GM12878 (cell line): ENCODE data around the gene PLCB2. TPM values are rescaled to one million over a fixed set of nuclear protein-coding genes. Genes with fewer than 3 reads are reported as not detected.

Source experiments
- ATAC-seq: fragments of 200-7000 bp; cut with Tn5 transposase; 3 replicates; pipeline ENCODE4 v1.9.1; 2020; ENCODE audit warnings: mild to moderate bottlenecking, moderate library complexity
- BruUV-seq: library from RNA; stranded (reverse); fragments of 400-500 nt; replicated peaks from 2 replicates; lab custom pipeline; 2021; lab: Mats Ljungman, UMichigan
- CTCF ChIA-PET: fragments of 300-600 bp; sonication (Branson Sonifier 250); formaldehyde crosslinking; extraction: SDS; loops from one replicate; lab custom pipeline; 2021; ENCODE audit warnings: inconsistent platforms; lab: Yijun Ruan, JAX
- POLR2A ChIA-PET: fragments of 350-600 bp; formaldehyde crosslinking; extraction: SDS; loops from one replicate; lab custom pipeline; 2021; ENCODE audit warnings: inconsistent platforms; lab: Charles Lee
- RAD21 ChIA-PET: fragments of 300-600 bp; sonication (Branson Sonifier 250); formaldehyde crosslinking; loops from one replicate; lab custom pipeline; 2023; ENCODE audit warnings: antibody characterized with exemption; ENCODE audit not compliant: unreplicated experiment; lab: Charles Lee
- SMC1A ChIA-PET: fragments of 300-600 bp; sonication (Branson Sonifier 250); formaldehyde crosslinking; loops from one replicate; lab custom pipeline; 2023; ENCODE audit not compliant: unreplicated experiment, uncharacterized antibody; lab: Charles Lee
- DNase-seq: peaks from one replicate; pipeline ENCODE4 v3.0.0-alpha.2; 2011; ENCODE audit warnings: low read depth, low spot score
- FAIRE-seq: peaks from 3 replicates; lab custom pipeline; 2011; peaks lifted over from hg19 to GRCh38; lab: Jason Lieb, UNC
- H2AFZ ChIP-seq: 2 replicates; pipeline ENCODE4 v1.6.0; 2011; ENCODE audit warnings: low read depth, low read length, control low read depth; ENCODE audit not compliant: control insufficient read depth
- H3K27ac ChIP-seq: 2 replicates; pipeline ENCODE4 v1.5.1; 2011; ENCODE audit warnings: control low read depth; ENCODE audit not compliant: control insufficient read depth, insufficient read depth
- H3K27me3 ChIP-seq, 2 experiments: replicated peaks in 1 of 2; 2 replicates each; pipeline versions ENCODE4 v1.6.0 to v1.6.1; 2011; ENCODE audit warnings: low read length in 1 of 2; ENCODE audit not compliant: control insufficient read depth in 2 of 2, insufficient read depth in 2 of 2
- H3K36me3 ChIP-seq, 2 experiments: 2 replicates each; pipeline ENCODE4 v1.5.1; 2011; ENCODE audit warnings: low read length in 1 of 2; ENCODE audit not compliant: control insufficient read depth in 2 of 2, insufficient read depth in 2 of 2
- H3K4me1 ChIP-seq: 2 replicates; pipeline ENCODE4 v1.6.1; 2011; ENCODE audit warnings: mild to moderate bottlenecking, low read length, moderate library complexity, mixed read lengths; ENCODE audit not compliant: control insufficient read depth, insufficient read depth
- H3K4me2 ChIP-seq: 2 replicates; pipeline ENCODE4 v1.6.0; 2011; ENCODE audit warnings: control low read depth; ENCODE audit not compliant: control insufficient read depth, insufficient read depth
- H3K4me3 ChIP-seq: fragments of 200-600 bp; sonication (generic); 2 replicates; pipeline ENCODE4 v1.5.1; 2016
- H3K79me2 ChIP-seq: 2 replicates; pipeline ENCODE4 v1.6.0; 2011; ENCODE audit warnings: low read length; ENCODE audit not compliant: control insufficient read depth, insufficient read depth
- H3K9ac ChIP-seq: 2 replicates; pipeline ENCODE4 v1.8.0; 2011; ENCODE audit warnings: low read length, control low read depth, mixed read lengths; ENCODE audit not compliant: control insufficient read depth, insufficient read depth
- H3K9me3 ChIP-seq: replicated peaks from 3 replicates; pipeline ENCODE4 v1.5.1; 2011; ENCODE audit warnings: mild to moderate bottlenecking, low read length; ENCODE audit not compliant: control insufficient read depth, insufficient read depth
- H4K20me1 ChIP-seq: 2 replicates; pipeline ENCODE4 v1.6.0; 2011; ENCODE audit not compliant: control insufficient read depth, insufficient read depth
- ASH2L ChIP-seq: fragments of 300-600, 200-600 bp; sonication (generic); IDR thresholded peaks from 2 replicates; pipeline ENCODE4 v1.6.1; 2017; ENCODE audit warnings: low read depth, mild to moderate bottlenecking, borderline replicate concordance
- BCL11A ChIP-seq: IDR thresholded peaks from 2 replicates; pipeline ENCODE4 v1.6.1; 2011; ENCODE audit warnings: low read depth, low read length
- CBX3 ChIP-seq: fragments of 200-600 bp; sonication (generic); IDR thresholded peaks from 2 replicates; pipeline ENCODE4 v1.6.1; 2016; ENCODE audit warnings: low read depth, borderline replicate concordance
- E4F1 ChIP-seq: fragments of 450-650 bp; IDR thresholded peaks from 2 replicates; pipeline ENCODE4 v1.6.1; 2018; ENCODE audit warnings: borderline replicate concordance, mild to moderate bottlenecking; ENCODE audit not compliant: partially characterized antibody
- EZH2 ChIP-seq: IDR thresholded peaks from 2 replicates; pipeline ENCODE4 v1.6.1; 2012; ENCODE audit warnings: low read depth, mild to moderate bottlenecking, control low read depth, inconsistent platforms, low read length, borderline replicate concordance; ENCODE audit not compliant: control insufficient read depth
- IRF3 ChIP-seq: fragments of 450-650 bp; IDR thresholded peaks from 2 replicates; pipeline ENCODE4 v1.6.1; 2014; ENCODE audit warnings: mild to moderate bottlenecking
- MEF2B ChIP-seq: fragments of 450-650 bp; IDR thresholded peaks from 2 replicates; pipeline ENCODE4 v1.6.1; 2018; ENCODE audit warnings: mild to moderate bottlenecking, moderate library complexity; ENCODE audit not compliant: partially characterized antibody, poor library complexity, severe bottlenecking
- NFYB ChIP-seq: IDR thresholded peaks from 2 replicates; pipeline ENCODE4 v1.6.1; 2011; ENCODE audit warnings: low read depth, mild to moderate bottlenecking, low read length, improper control_type of control experiment, moderate library complexity; ENCODE audit not compliant: insufficient read depth
- SIX5 ChIP-seq: IDR thresholded peaks from 2 replicates; pipeline ENCODE4 v1.6.1; 2011; ENCODE audit warnings: mild to moderate bottlenecking, low read depth, low read length, moderate library complexity; ENCODE audit not compliant: severe bottlenecking
- WGBS: methylation state at CpG from one replicate; pipeline ENCODE4 v1.1.6; 2016; ENCODE audit warnings: low lambda C conversion rate; ENCODE audit not compliant: insufficient replicate concordance, insufficient coverage; ENCODE audit errors: missing lambda C conversion rate; 5-methylcytosine and 5-hydroxymethylcytosine counted together
- in situ Hi-C: fragments of 300-500 bp; cut with MboI; formaldehyde crosslinking; loops from 9 replicates; pipeline ENCODE4 v1.14.3; 2018; ENCODE audit warnings: mixed read lengths
- intact Hi-C: fragments of 100-400 bp; cut with micrococcal nuclease; formaldehyde crosslinking; loops from one replicate; pipeline ENCODE4 v1.14.2; 2022; ENCODE audit not compliant: unreplicated experiment
- polyA plus RNA-seq, 11 experiments: library from polyadenylated mRNA; depleted of rRNA in 4 of 11; unstranded in 6 of 11; stranded (reverse) in 5 of 11; fragments of >200 nt; fragmentation: Nextera tagmentation in 4 of 11; fragmentation: Illumina TruSeq in 1 of 11; extraction: Ambion mirVana in 4 of 11; extraction: Trizol in 1 of 11; gene quantifications; 1 replicate in 1 of 11; 2 replicates in 10 of 11; pipeline versions ENCODE4 v1.2.1 to v1.2.3, GENCODE V29; 2011 to 2016; ENCODE audit warnings: inconsistent platforms in 2 of 11, missing spikeins in 2 of 11, low read depth in 1 of 11
- total RNA-seq, 4 experiments: library from RNA; depleted of rRNA in 3 of 4; stranded (reverse); fragments of >200 nt in 3 of 4; fragmentation: Illumina TruSeq in 1 of 4; extraction: Trizol in 1 of 4; gene quantifications; 2 replicates each; pipeline versions ENCODE4 v1.2.1 to v1.2.3, GENCODE V29; 2013 to 2021

The PLCB2 gene
- total and polyA plus RNA-seq, 10 of the 15 experiments (the other 5 are each of a cell fraction or from before 2014, with no cell fraction given) = 1.2 to 39.4 (median 10.7) TPM

DNA sequence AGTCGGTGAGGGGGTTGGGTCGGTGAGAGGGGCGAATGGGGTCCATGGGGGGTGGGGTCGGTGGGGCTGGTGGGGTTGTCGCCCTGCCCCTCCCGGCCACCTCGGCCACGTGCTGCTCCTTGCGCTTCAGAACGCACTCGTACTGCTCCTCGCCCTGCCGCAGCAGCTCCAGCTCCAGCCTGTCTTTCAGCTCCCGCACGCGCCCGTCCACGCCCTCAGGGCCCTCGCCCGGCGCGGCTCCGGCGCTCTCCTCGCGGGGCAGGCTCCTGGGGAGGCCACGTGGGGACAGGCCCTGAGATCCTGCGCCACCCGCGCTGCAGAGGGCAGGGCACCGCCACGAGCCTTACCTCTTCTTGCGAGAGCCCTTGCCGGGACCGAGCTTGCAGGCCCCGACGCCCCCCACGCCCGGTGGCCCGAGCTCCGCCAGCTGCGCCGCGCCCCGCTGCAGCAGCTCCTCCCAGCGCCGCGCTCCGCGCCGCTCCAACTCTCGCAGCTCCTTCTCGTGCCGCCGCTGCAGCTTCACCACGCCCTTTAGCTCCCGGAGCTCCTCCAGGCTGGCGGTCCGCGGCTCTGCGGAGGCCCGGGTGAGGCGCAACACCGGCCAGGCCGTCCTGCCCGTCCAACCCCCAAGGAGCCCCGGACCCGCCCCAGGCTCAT, 16.7 kb downstream of the PLCB2 start:
- POLR2A ChIA-PET = interaction anchor here (0.5 kb wide), 1 partner anchor 716 kb away, joined by 5 read pairs; no protein-coding TSS in a partner anchor
- in situ Hi-C loops (no loop called here), intact Hi-C loops (no loop called here)
- 79% methylated on average over 51 of the region's 68 CpGs for WGBS
- no peak overlapping the region for H2AFZ ChIP-seq
- no peaks in the 10 kb centered on the region for H4K20me1 ChIP-seq
- no peak overlapping the region for H3K4me2 ChIP-seq
- BruUV-seq = no TSS peak
- RAD21 ChIA-PET = interaction anchor here (0.6 kb wide), 1 partner anchor 27 kb away, joined by 4 read pairs; no protein-coding TSS in a partner anchor
- no peak for DNase-seq
- no peak for ATAC-seq
- no peaks in the 10 kb centered on the region; a peak in 2 of 4 replicates for H3K27me3 ChIP-seq
- no peak for FAIRE-seq
- H3K36me3 ChIP-seq = no peaks in the 10 kb centered on the region
- H3K9me3 ChIP-seq = no peaks in the 10 kb centered on the region
- TF ChIP-seq BCL11A (no peak), EZH2 (no peak), CBX3 (no peak), IRF3 (no peak), SIX5 (no peak), ASH2L (no peak), E4F1 (no peak), MEF2B (no peak), NFYB (no peak)
- TF ChIP-seq, all 136 proteins: peak for 0
- ChIA-PET CTCF (interaction anchor here (0.7 to 2.4 kb wide), 4 partner anchors 12 to 47 kb away, joined by 3 to 8 read pairs (median 5); no protein-coding TSS in a partner anchor), SMC1A (no interaction called here)
- Histone ChIP-seq H3K4me1 (no peaks in the 10 kb centered on the region), H3K27ac (no peak overlapping the region), H3K4me3 (no peak overlapping the region), H3K9ac (no peak overlapping the region), H3K79me2 (no peaks in the 10 kb centered on the region)
